Kidney (tissue), 14 donors: ENCODE data around the gene HMX2. TPM values are rescaled to one million over a fixed set of nuclear protein-coding genes. Genes with fewer than 3 reads are reported as not detected.

Source experiments
- DNase-seq, 5 donors: peaks; one replicate each; pipeline ENCODE4 v3.0.0-alpha.2; 2013 to 2020
- FAIRE-seq: peaks from 2 replicates; lab custom pipeline; 2012; peaks lifted over from hg19 to GRCh38; lab: Jason Lieb, UNC
- H3K27ac ChIP-seq, 2 donors: one replicate each; pipeline ENCODE4 v1.7.0; 2013; ENCODE audit warnings: low read depth in 2 of 2, low read length in 2 of 2, inconsistent platforms in 1 of 2
- H3K27me3 ChIP-seq: one replicate; pipeline ENCODE4 v1.7.1; 2013; ENCODE audit warnings: low read length, inconsistent platforms; ENCODE audit not compliant: control insufficient read depth, insufficient read depth
- H3K36me3 ChIP-seq, 3 donors: one replicate each; pipeline versions ENCODE4 v1.7.0 to v1.7.1; 2013; ENCODE audit warnings: low read length in 3 of 3, control low read depth in 1 of 3, inconsistent platforms in 1 of 3; ENCODE audit not compliant: insufficient read depth in 3 of 3, control insufficient read depth in 2 of 3
- H3K4me1 ChIP-seq, 3 donors: one replicate each; pipeline versions ENCODE4 v1.7.0 to v1.7.1; 2013; ENCODE audit warnings: low read length in 3 of 3, inconsistent platforms in 1 of 3, low read depth in 1 of 3; ENCODE audit not compliant: control insufficient read depth in 2 of 3, insufficient read depth in 2 of 3
- H3K4me3 ChIP-seq, 3 donors: one replicate each; pipeline versions ENCODE4 v1.7.0 to v1.8.1; 2013; ENCODE audit warnings: low read length in 3 of 3, control low read depth in 1 of 3, inconsistent platforms in 1 of 3
- H3K9ac ChIP-seq, 3 donors: one replicate each; pipeline versions ENCODE4 v1.7.0 to v1.7.1; 2013; ENCODE audit warnings: low read length in 3 of 3, control low read depth in 1 of 3, inconsistent platforms in 1 of 3
- H3K9me3 ChIP-seq, 3 donors: one replicate each; pipeline versions ENCODE4 v1.7.0 to v1.7.1; 2013; ENCODE audit warnings: low read length in 3 of 3, control low read depth in 1 of 3, inconsistent platforms in 1 of 3; ENCODE audit not compliant: control insufficient read depth in 2 of 3, insufficient read depth in 1 of 3
- intact Hi-C: fragments of 100-400 bp; cut with DNase I; formaldehyde crosslinking; loops from one replicate; pipeline ENCODE4 v1.11.1; 2022
- polyA plus RNA-seq: library from polyadenylated mRNA; stranded (reverse); fragments of 350-450 nt; fragmentation: Illumina TruSeq; extraction: RNeasy Lipid Tissue Mini Kit (QIAGEN cat#74804); gene quantifications from one replicate; pipeline ENCODE4 v1.2.3, GENCODE V29; 2014; ENCODE audit warnings: low read depth, low replicate concordance; ENCODE audit not compliant: insufficient read depth
- total RNA-seq: library from RNA; stranded (reverse); fragmentation: NEBNext Ultra II Directional; extraction: Animal tissue kit (Norgen Biotek cat#: 25700); gene quantifications from one replicate; pipeline ENCODE4 v1.2.1, GENCODE V29; 2021
- TF ChIP-seq, protein P1 (sequence below): IDR thresholded peaks from 3 replicates; pipeline ENCODE4 v1.5.1; 2012; ENCODE audit warnings: mild to moderate bottlenecking, moderate library complexity, borderline replicate concordance; ENCODE audit not compliant: insufficient read depth; ENCODE audit errors: extremely low read depth
- donor health status: control.
- donor health status: control.
- donor health status: control.
- donor health status: control.
- donor health status: control.
- donor health status: DM: yes; HTN: yes; CAD: no.
- donor health status: Normal renal cell carcinoma (clear cell type).

The HMX2 gene
- total and polyA plus RNA-seq, 2 donors from 2014 or later = 0.25 to 4.0 TPM

DNA sequence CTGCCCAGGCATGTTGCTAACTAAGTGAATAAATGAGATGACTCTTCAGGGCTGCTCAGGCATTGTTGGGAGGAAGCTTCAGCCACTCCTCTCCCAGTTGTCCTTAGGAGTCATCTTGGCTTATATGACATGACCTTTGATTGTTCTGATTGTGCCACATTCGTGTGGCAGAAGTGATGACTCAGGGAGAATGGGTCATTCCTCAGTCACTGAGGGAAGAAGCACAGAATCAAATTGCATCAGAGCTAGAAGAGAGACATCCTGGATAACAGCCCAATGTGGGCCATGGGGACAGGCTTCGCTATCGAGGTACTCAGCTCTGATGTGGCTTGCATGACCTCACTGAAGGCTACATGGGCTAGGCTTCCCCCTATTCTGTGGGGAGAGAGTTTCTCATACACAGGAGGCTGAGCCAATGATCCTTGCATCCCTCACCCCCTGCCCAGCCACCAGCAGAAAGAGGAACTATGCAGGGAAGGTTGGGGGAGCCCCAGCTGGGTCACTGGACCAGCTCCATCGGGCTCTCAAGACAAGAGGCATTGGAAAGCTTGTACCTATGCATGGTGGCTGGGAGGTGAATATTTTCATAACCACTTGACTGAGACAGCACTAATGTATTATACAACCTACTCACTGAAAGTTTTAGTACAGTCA lies 18.2 kb upstream of the HMX2 start:
- H3K9ac ChIP-seq = no peak overlapping the region
- peaks cover 0 to 6% (median 0%) of the 10 kb centered on the region in 3 donors for H3K9me3 ChIP-seq
- DNase-seq (no peak), FAIRE-seq (no peak)
- TF ChIP-seq, protein P1, sequence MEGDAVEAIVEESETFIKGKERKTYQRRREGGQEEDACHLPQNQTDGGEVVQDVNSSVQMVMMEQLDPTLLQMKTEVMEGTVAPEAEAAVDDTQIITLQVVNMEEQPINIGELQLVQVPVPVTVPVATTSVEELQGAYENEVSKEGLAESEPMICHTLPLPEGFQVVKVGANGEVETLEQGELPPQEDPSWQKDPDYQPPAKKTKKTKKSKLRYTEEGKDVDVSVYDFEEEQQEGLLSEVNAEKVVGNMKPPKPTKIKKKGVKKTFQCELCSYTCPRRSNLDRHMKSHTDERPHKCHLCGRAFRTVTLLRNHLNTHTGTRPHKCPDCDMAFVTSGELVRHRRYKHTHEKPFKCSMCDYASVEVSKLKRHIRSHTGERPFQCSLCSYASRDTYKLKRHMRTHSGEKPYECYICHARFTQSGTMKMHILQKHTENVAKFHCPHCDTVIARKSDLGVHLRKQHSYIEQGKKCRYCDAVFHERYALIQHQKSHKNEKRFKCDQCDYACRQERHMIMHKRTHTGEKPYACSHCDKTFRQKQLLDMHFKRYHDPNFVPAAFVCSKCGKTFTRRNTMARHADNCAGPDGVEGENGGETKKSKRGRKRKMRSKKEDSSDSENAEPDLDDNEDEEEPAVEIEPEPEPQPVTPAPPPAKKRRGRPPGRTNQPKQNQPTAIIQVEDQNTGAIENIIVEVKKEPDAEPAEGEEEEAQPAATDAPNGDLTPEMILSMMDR = no peak
- H3K4me1 ChIP-seq = peaks cover 0 to 11% (median 0%) of the 10 kb centered on the region in 3 donors
- H3K4me3 ChIP-seq = no peak overlapping the region
- no peaks in the 10 kb centered on the region for H3K36me3 ChIP-seq
- H3K27me3 ChIP-seq = peaks cover 48% of the 10 kb centered on the region
- intact Hi-C loops = loop anchor here (5.0 kb wide), 1 partner anchor 428 kb away; no protein-coding TSS in a partner anchor
- no peak overlapping the region for H3K27ac ChIP-seq

DNA sequence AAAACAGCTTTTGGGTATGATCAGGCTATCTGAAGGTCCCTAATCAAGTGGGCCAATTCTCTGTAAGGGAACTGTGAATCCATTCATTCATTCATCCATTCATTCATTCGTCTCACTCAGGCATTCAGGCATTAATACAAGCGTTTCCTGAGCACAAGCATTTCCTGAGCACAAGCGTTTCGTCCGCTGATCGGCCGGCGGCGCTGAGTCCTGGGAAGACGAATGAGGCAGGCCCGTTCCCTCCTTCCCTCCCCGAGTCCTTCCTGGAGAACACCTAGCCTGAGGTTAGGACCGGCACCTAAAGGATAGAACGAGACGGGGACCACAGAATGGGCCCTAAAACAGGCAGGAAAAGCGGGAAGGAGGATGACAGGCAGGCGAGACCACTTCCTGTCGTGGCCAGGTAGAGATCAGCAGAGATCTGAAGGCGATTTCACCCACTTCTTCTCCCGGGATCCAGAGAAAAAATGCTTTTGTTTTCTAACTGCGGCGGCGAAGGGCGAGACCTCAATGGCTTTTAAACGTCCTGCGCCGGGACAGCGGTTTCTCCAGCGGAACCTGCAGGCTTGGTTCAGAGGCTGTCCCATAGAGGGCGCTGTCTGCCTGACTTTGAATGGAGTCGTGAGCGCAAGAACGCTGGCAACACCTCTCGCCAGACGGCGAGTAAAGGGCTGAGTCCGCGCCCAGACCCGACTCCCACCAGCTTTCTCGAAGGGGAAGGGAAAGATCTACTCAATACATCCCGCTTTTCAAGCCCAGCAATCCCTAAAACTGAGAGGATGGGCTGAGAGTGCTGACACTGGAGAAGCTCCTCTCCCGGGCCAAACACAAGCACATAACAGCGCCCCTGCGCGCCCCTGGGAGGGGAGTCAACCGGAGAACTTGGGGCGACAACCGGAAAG lies 15.1 kb upstream of the HMX2 start:
- H3K36me3 ChIP-seq = no peaks in the 10 kb centered on the region
- H3K27me3 ChIP-seq = peaks cover 66% of the 10 kb centered on the region
- peaks cover 0 to 6% (median 0%) of the 10 kb centered on the region in 3 donors for H3K9me3 ChIP-seq
- no peak overlapping the region for H3K9ac ChIP-seq
- H3K27ac ChIP-seq = no peak overlapping the region
- TF ChIP-seq, protein P1 = peak; percentile 92
- peak overlapping the region in 1 of 3 donors; percentile 40 for H3K4me3 ChIP-seq
- intact Hi-C loops = loop anchor here (5.0 kb wide), 1 partner anchor 424 kb away; no protein-coding TSS in a partner anchor
- FAIRE-seq (no peak), DNase-seq (peak; percentile 91 to 94 (median 91))
- peaks cover 0 to 28% (median 0%) of the 10 kb centered on the region in 3 donors for H3K4me1 ChIP-seq

DNA sequence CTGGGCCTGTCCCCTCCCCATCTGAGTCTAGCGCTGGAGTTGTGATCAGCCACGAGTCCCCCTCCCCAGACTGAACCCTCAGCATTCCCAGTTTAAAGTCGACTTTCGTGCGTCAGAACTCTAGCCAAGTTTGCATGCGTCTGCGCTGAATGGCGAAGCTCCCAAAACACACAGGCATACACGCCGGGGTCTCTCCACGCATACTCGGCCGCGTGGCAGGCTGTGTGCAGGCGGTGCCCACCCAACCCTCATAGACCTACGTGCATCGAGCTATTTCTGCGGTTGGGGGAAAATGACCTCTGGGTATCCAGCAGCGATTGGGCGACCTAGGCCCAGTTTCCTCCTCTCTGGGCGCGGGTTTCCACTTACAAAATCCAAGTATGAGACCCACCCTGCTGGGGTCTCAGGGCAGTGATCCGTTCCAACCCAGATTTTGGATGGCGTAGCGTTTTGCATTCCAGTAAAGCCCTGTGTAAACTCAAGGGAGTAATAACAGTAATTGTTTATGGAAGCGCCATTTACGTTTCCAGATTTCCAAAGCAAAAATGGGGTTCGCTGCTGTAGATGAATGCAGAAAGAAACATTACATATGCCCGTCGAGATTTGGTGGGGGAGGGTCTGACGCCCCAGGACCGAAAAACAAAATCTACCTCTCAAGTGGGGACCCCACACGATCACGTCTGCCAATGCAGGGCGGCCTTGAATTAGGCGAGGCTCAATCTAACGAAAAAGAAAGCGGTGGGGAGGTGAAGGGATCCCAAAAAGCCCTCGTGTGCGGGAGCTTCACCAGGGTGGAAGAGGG lies 14.2 kb upstream of the HMX2 start:
- Histone ChIP-seq H3K9me3 (peaks cover 0 to 2% (median 0%) of the 10 kb centered on the region in 3 donors), H3K27me3 (peaks cover 75% of the 10 kb centered on the region), H3K9ac (no peak overlapping the region), H3K4me1 (peaks cover 0 to 28% (median 0%) of the 10 kb centered on the region in 3 donors), H3K36me3 (no peaks in the 10 kb centered on the region), H3K27ac (no peak overlapping the region), H3K4me3 (peak overlapping the region in 1 of 3 donors; percentile 40)
- TF ChIP-seq, protein P1 = no peak
- intact Hi-C loops = loop anchor here (5.0 kb wide), 1 partner anchor 424 kb away; no protein-coding TSS in a partner anchor
- FAIRE-seq = no peak
- peak in 1 of 5 donors; percentile 45 for DNase-seq
